H1 (cell line): ENCODE results near the gene SLC25A47. TPM values are rescaled to one million over a fixed set of nuclear protein-coding genes. Genes with fewer than 3 reads are reported as not detected.

Source experiments
- CTCF ChIA-PET: fragments of 300-600 bp; sonication (Branson Sonifier 250); formaldehyde crosslinking; loops from one replicate; lab custom pipeline; 2021; ENCODE audit not compliant: partially characterized antibody; lab: Charles Lee
- POLR2A ChIA-PET: fragments of 300-600 bp; sonication (Branson Sonifier 250); formaldehyde crosslinking; loops from one replicate; lab custom pipeline; 2021; ENCODE audit warnings: inconsistent platforms; ENCODE audit not compliant: partially characterized antibody; lab: Charles Lee
- DNase-seq, 2 experiments: peaks; one replicate each; pipeline versions ENCODE4 v3.0.0 to v3.0.0-alpha.2; 2010 to 2022; ENCODE audit warnings: low spot score in 2 of 2, low read depth in 1 of 2, mixed read lengths in 1 of 2
- FAIRE-seq: peaks from 2 replicates; lab custom pipeline; 2011; peaks lifted over from hg19 to GRCh38; lab: Jason Lieb, UNC
- H2AFZ ChIP-seq: 2 replicates; pipeline ENCODE4 v1.8.1; 2012; ENCODE audit warnings: low read length, inconsistent platforms
- H2AK5ac ChIP-seq: 2 replicates; pipeline ENCODE4 v1.6.1; 2013; ENCODE audit warnings: low read depth, low read length
- H2BK120ac ChIP-seq: replicated peaks from 2 replicates; pipeline ENCODE3; 2013; ENCODE audit warnings: low read depth, low read length, inconsistent platforms
- H2BK12ac ChIP-seq: 2 replicates; pipeline ENCODE4 v1.6.1; 2013; ENCODE audit warnings: low read depth, low read length
- H2BK15ac ChIP-seq: 2 replicates; pipeline ENCODE4 v1.6.1; 2013; ENCODE audit warnings: low read length
- H2BK20ac ChIP-seq: 2 replicates; pipeline ENCODE4 v1.6.1; 2013; ENCODE audit warnings: low read length
- H2BK5ac ChIP-seq: 2 replicates; pipeline ENCODE4 v1.6.1; 2013; ENCODE audit warnings: low read depth, low read length
- H3K14ac ChIP-seq: 2 replicates; pipeline ENCODE4 v1.6.1; 2013; ENCODE audit warnings: inconsistent platforms; ENCODE audit not compliant: insufficient read length
- H3K18ac ChIP-seq: 2 replicates; pipeline ENCODE4 v1.6.1; 2013; ENCODE audit warnings: low read length; ENCODE audit errors: extremely low read depth
- H3K23ac ChIP-seq: 2 replicates; pipeline ENCODE4 v1.6.1; 2013; ENCODE audit warnings: inconsistent platforms; ENCODE audit not compliant: insufficient read length
- H3K23me2 ChIP-seq: 2 replicates; pipeline ENCODE4 v1.6.1; 2013; ENCODE audit warnings: low read depth, low read length
- H3K27ac ChIP-seq: 2 replicates; pipeline ENCODE4 v1.6.1; 2011; ENCODE audit warnings: low read depth, low read length, inconsistent platforms
- H3K27me3 ChIP-seq, 4 experiments: replicated peaks in 1 of 4; 1 replicate in 1 of 4; 2 replicates in 3 of 4; pipeline versions ENCODE4 v1.6.1 to v1.8.1; 2011 to 2013; ENCODE audit warnings: low read length in 3 of 4, mild to moderate bottlenecking in 3 of 4, inconsistent platforms in 2 of 4, mixed read lengths in 2 of 4, moderate library complexity in 1 of 4; ENCODE audit not compliant: control insufficient read depth in 3 of 4, insufficient read depth in 3 of 4; ENCODE audit errors: extremely low read depth in 1 of 4
- H3K36me3 ChIP-seq, 4 experiments: 2 replicates each; pipeline versions ENCODE4 v1.6.1 to v1.8.1; 2011 to 2013; ENCODE audit warnings: mild to moderate bottlenecking in 4 of 4, low read length in 3 of 4, moderate library complexity in 2 of 4, control low read depth in 1 of 4, inconsistent platforms in 1 of 4; ENCODE audit not compliant: insufficient read depth in 4 of 4, control insufficient read depth in 2 of 4
- H3K4ac ChIP-seq: replicated peaks from 2 replicates; pipeline ENCODE3; 2013; ENCODE audit warnings: low read length, low read depth, mixed read lengths, inconsistent platforms; ENCODE audit not compliant: insufficient read length
- H3K4me1 ChIP-seq, 4 experiments: replicated peaks in 1 of 4; 1 replicate in 1 of 4; 2 replicates in 3 of 4; pipeline versions ENCODE4 v1.6.1 to v1.8.1; 2011 to 2013; ENCODE audit warnings: low read length in 3 of 4, inconsistent platforms in 2 of 4, mixed read lengths in 1 of 4; ENCODE audit not compliant: insufficient read depth in 4 of 4, control insufficient read depth in 3 of 4
- H3K4me2 ChIP-seq, 2 experiments: 2 replicates each; pipeline versions ENCODE4 v1.6.1 to v1.8.1; 2011 to 2013; ENCODE audit warnings: low read depth in 2 of 2, low read length in 2 of 2, control low read depth in 1 of 2, inconsistent platforms in 1 of 2, mild to moderate bottlenecking in 1 of 2; ENCODE audit not compliant: insufficient read depth in 1 of 2
- H3K4me3 ChIP-seq, 4 experiments: fragments of 200-600, 300-600 bp in 1 of 4; sonication (generic), shearing (Covaris generic), sonication (Bioruptor Twin) in 1 of 4; 2 replicates each; pipeline versions ENCODE4 v1.5.1 to v1.8.1; 2011 to 2016; ENCODE audit warnings: low read length in 4 of 4, low read depth in 3 of 4, control low read depth in 2 of 4, inconsistent platforms in 2 of 4, mild to moderate bottlenecking in 2 of 4, mixed read lengths in 1 of 4, moderate library complexity in 1 of 4; ENCODE audit not compliant: insufficient read depth in 2 of 4; ENCODE audit errors: extremely low read depth in 1 of 4
- H3K56ac ChIP-seq: replicated peaks from 2 replicates; pipeline ENCODE3; 2013; ENCODE audit warnings: low read depth, mild to moderate bottlenecking, mixed read lengths, low read length, inconsistent platforms; ENCODE audit not compliant: insufficient read length
- H3K79me1 ChIP-seq: 2 replicates; pipeline ENCODE4 v1.6.1; 2013; ENCODE audit warnings: low read depth, low read length, control low read depth
- H3K79me2 ChIP-seq, 2 experiments: 2 replicates each; pipeline versions ENCODE4 v1.6.1 to v1.8.1; 2012 to 2013; ENCODE audit warnings: low read length in 2 of 2, mild to moderate bottlenecking in 2 of 2, inconsistent platforms in 1 of 2; ENCODE audit not compliant: insufficient read depth in 2 of 2, control insufficient read depth in 1 of 2
- H3K9ac ChIP-seq, 4 experiments: replicated peaks in 1 of 4; 1 replicate in 1 of 4; 2 replicates in 3 of 4; pipeline versions ENCODE4 v1.6.1 to v1.8.1; 2011 to 2013; ENCODE audit warnings: low read depth in 3 of 4, low read length in 3 of 4, control low read depth in 2 of 4, mild to moderate bottlenecking in 2 of 4, moderate library complexity in 2 of 4, inconsistent platforms in 1 of 4; ENCODE audit errors: extremely low read depth in 1 of 4
- H3K9me3 ChIP-seq, 2 experiments: 2 replicates each; pipeline versions ENCODE4 v1.6.1 to v1.8.1; 2012 to 2013; ENCODE audit warnings: mild to moderate bottlenecking in 2 of 2, moderate library complexity in 2 of 2, control low read depth in 1 of 2, inconsistent platforms in 1 of 2, low read depth in 1 of 2, low read length in 1 of 2, mixed read lengths in 1 of 2; ENCODE audit not compliant: insufficient read depth in 2 of 2
- H4K20me1 ChIP-seq, 2 experiments: replicated peaks in 1 of 2; 2 replicates each; pipeline versions ENCODE3 to v1.8.1; 2011 to 2013; ENCODE audit warnings: inconsistent platforms in 2 of 2, low read length in 2 of 2, mild to moderate bottlenecking in 1 of 2; ENCODE audit not compliant: insufficient read depth in 2 of 2, control insufficient read depth in 1 of 2
- H4K5ac ChIP-seq: 2 replicates; pipeline ENCODE4 v1.6.1; 2013; ENCODE audit warnings: low read length, low read depth, mixed read lengths, inconsistent platforms; ENCODE audit not compliant: insufficient read length
- H4K8ac ChIP-seq: 2 replicates; pipeline ENCODE4 v1.8.0; 2013; ENCODE audit warnings: mild to moderate bottlenecking, moderate library complexity, low read length, inconsistent platforms; ENCODE audit not compliant: insufficient read depth; ENCODE audit errors: extremely low read depth
- H4K91ac ChIP-seq: replicated peaks from 2 replicates; pipeline ENCODE3; 2013; ENCODE audit warnings: low read length, mixed read lengths, inconsistent platforms; ENCODE audit not compliant: insufficient read length
- BACH1 ChIP-seq: IDR thresholded peaks from 2 replicates; pipeline ENCODE4 v1.6.1; 2012; ENCODE audit warnings: low read length, improper control_type of control experiment
- CHD1 ChIP-seq: IDR thresholded peaks from 2 replicates; pipeline ENCODE4 v1.6.1; 2012; ENCODE audit warnings: low read depth, low read length, improper control_type of control experiment
- FOSL1 ChIP-seq: IDR thresholded peaks from 2 replicates; pipeline ENCODE4 v1.6.1; 2011; ENCODE audit warnings: mild to moderate bottlenecking, low read depth, low read length, moderate library complexity; ENCODE audit not compliant: insufficient read depth
- KDM1A ChIP-seq: fragments of 200-600, 300-600 bp; sonication (generic); IDR thresholded peaks from 2 replicates; pipeline ENCODE4 v1.7.1; 2016; ENCODE audit warnings: mild to moderate bottlenecking, low read length, borderline replicate concordance
- MAFK ChIP-seq: IDR thresholded peaks from 2 replicates; pipeline ENCODE4 v1.6.1; 2012; ENCODE audit warnings: low read depth, mild to moderate bottlenecking, improper control_type of control experiment, low read length
- RAD21 ChIP-seq, 2 experiments: IDR thresholded peaks in 1 of 2; conservative IDR thresholded peaks in 1 of 2; 2 replicates each; pipeline ENCODE4 v1.6.1; 2011; ENCODE audit warnings: low read depth in 2 of 2, low read length in 2 of 2, improper control_type of control experiment in 1 of 2, inconsistent platforms in 1 of 2, mild to moderate bottlenecking in 1 of 2, moderate library complexity in 1 of 2
- WGBS, 2 experiments: shearing (Covaris generic) in 1 of 2; methylation state at CpG; one replicate each; pipeline versions ENCODE4 v1.1.6 to v1.1.7; 2013 to 2015; ENCODE audit warnings: low lambda C conversion rate in 2 of 2, mixed read lengths in 2 of 2, inconsistent platforms in 1 of 2, low coverage in 1 of 2, missing lambda C conversion rate in 1 of 2; ENCODE audit not compliant: insufficient replicate concordance in 2 of 2, insufficient coverage in 1 of 2, insufficient read length in 1 of 2; ENCODE audit errors: extremely low coverage in 1 of 2, missing lambda C conversion rate in 1 of 2; 5-methylcytosine and 5-hydroxymethylcytosine counted together
- polyA plus RNA-seq, 7 experiments: library from polyadenylated mRNA; depleted of rRNA in 3 of 7; stranded (reverse) in 5 of 7; unstranded in 2 of 7; fragments of >200 nt in 5 of 7; fragments of 200-250 nt in 2 of 7; gene quantifications; 1 replicate in 5 of 7; 2 replicates in 1 of 7; 4 replicates in 1 of 7; pipeline versions ENCODE4 v1.2.1 to v1.2.3, GENCODE V29; 2011 to 2013; ENCODE audit warnings: missing spikeins in 2 of 7, mixed read lengths in 2 of 7
- total RNA-seq: library from RNA; stranded (reverse); fragmentation: NEBNext Ultra II Directional; extraction: Animal tissue kit (Norgen Biotek cat#: 25700); gene quantifications from 2 replicates; pipeline ENCODE4 v1.2.1, GENCODE V29; 2021

Gene SLC25A47
- total and polyA plus RNA-seq, 2 of the 8 experiments (the other 6 are each of a cell fraction or from before 2014, with no cell fraction given) = not detected

DNA sequence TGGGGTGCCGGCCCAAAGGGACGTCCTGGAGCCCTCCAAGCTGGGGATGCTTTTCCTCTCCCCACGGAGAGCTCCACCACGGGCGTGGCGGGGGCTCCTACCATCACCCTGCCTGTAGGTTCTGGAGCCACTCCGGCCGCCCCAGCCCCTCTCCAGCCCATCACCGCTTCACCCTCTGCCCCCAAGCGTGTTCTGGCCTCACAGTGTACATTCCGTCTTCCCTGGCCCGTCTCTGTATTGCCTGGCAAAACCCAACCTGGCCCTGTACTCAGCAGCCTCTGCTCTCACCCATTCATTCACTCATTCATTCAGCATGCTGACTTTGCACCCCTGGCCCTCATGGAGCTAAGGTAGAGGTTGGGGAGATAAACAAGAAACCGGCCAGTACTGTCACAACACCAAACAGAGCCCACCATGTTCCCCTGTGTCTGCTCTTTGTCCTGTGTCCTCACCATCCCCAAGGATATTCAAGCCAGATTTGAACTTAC is 37.2 kb upstream of the SLC25A47 start:
- Histone ChIP-seq H4K91ac (no peak overlapping the region), H4K20me1 (peaks cover 12 to 24% of the 10 kb centered on the region in 2 experiments), H3K4me3 (peak overlapping the region in 2 of 4 experiments; percentile 45 to 80; a peak in 5 of 8 replicates), H3K4ac (no peak overlapping the region), H4K8ac (no peak overlapping the region), H2BK120ac (no peak overlapping the region), H2BK20ac (no peak overlapping the region), H3K4me2 (peak overlapping the region; percentile 40 to 66; a peak in 3 of 4 replicates), H3K79me2 (peaks cover 0 to 12% of the 10 kb centered on the region in 2 experiments; a peak in 2 of 4 replicates), H3K79me1 (peaks cover 13% of the 10 kb centered on the region; the same call in 1 of the 2 replicates), H2BK15ac (no peak overlapping the region), H2BK12ac (no peak overlapping the region)
- no peak for TF ChIP-seq BACH1
- TF ChIP-seq CHD1 = no peak
- no peak for TF ChIP-seq MAFK
- TF ChIP-seq KDM1A = no peak
- TF ChIP-seq RAD21 (IDR thresholded peaks at IDR 0.05 in 1 of 2, conservative IDR thresholded peaks at IDR 0.05 in 1 of 2; ENCODE audit: low read depth in 2 of 2, low read length in 2 of 2) = no peak
- no peak for TF ChIP-seq FOSL1
- TF ChIP-seq, all 59 proteins: peak for 0
- Histone ChIP-seq H3K27me3 (no peaks in the 10 kb centered on the region), H2BK5ac (0 out of 2 replicates have a peak overlapping the region, but pooled peaks have one; percentile 35), H3K36me3 (peaks cover 2 to 10% (median 3%) of the 10 kb centered on the region in 4 experiments; a peak in 6 of 8 replicates), H3K18ac (no peak overlapping the region), H2AFZ (no peak overlapping the region), H3K9me3 (no peaks in the 10 kb centered on the region), H3K23ac (no peak overlapping the region), H3K9ac (no peak overlapping the region; a peak in 1 of 7 replicates), H4K5ac (peak overlapping the region; percentile 3), H2AK5ac (no peak overlapping the region), H3K4me1 (peaks cover 8 to 17% (median 12%) of the 10 kb centered on the region in 4 experiments), H3K27ac (no peak overlapping the region), H3K14ac (no peak overlapping the region), H3K56ac (no peak overlapping the region), H3K23me2 (peaks cover 2% of the 10 kb centered on the region; the same call in 1 of the 2 replicates)
- POLR2A ChIA-PET = interaction anchor here (0.7 to 16.0 kb wide), 8 partner anchors 11 to 134 kb away, joined by 3 to 200 read pairs (median 4); partner anchors contain the start of gene SLC25A29
- DNase-seq (no peak), FAIRE-seq (no peak)
- 66% methylated on average over 11 of the region's 13 CpGs; no CpG with 5 or more reads in 1 of the 2 experiments for WGBS, 2 experiments
- CTCF ChIA-PET = interaction anchor here (1.0 to 4.0 kb wide), 19 partner anchors 9 to 155 kb away, joined by 3 to 23 read pairs (median 4); a partner anchor contains a TSS
